H1 (cell line): Measurements from ENCODE around the gene THUMPD3.

Source experiments
- CREB1 ChIP-seq: IDR thresholded peaks from 2 replicates; pipeline ENCODE4 v1.6.1; 2012; ENCODE audit warnings: inconsistent platforms
- CTCF ChIP-seq, 3 experiments: IDR thresholded peaks; 1 replicate in 2 of 3; 2 replicates in 1 of 3; pipeline versions ENCODE4 v1.5.1 to v1.6.1; 2011; ENCODE audit warnings: low read length in 3 of 3, mild to moderate bottlenecking in 3 of 3, inconsistent platforms in 2 of 3, low read depth in 1 of 3, moderate library complexity in 1 of 3; ENCODE audit not compliant: insufficient read depth in 1 of 3; ENCODE audit errors: control extremely low read depth in 1 of 3
- POLR2A ChIP-seq, 2 experiments: IDR thresholded peaks; 1 replicate in 1 of 2; 2 replicates in 1 of 2; pipeline ENCODE4 v1.6.1; 2011; ENCODE audit warnings: low read depth in 2 of 2, low read length in 2 of 2, mild to moderate bottlenecking in 2 of 2; ENCODE audit errors: control extremely low read depth in 1 of 2

GRCh38 chr3:9405756-9406155 lies 42.9 kb downstream of the THUMPD3 start:
- no peak for TF ChIP-seq CREB1
- no peak for TF ChIP-seq POLR2A (IDR thresholded peaks at IDR 0.05; ENCODE audit: control extremely low read depth in 1 of 2, low read depth in 2 of 2, low read length in 2 of 2)
- TF ChIP-seq CTCF (IDR thresholded peaks at IDR 0.05; ENCODE audit: control extremely low read depth in 1 of 3, insufficient read depth in 1 of 3, low read depth in 1 of 3, low read length in 3 of 3) = no peak
